DND-41 (cell line): ENCODE results near the gene MCC.

Source experiments
- ATAC-seq: fragments of 200-7000 bp; cut with Tn5 transposase; 3 replicates; pipeline ENCODE4 v1.9.1; 2021; ENCODE audit warnings: low read depth; ENCODE audit not compliant: insufficient read depth
- DNase-seq: peaks from one replicate; pipeline ENCODE4 v3.0.0-alpha.2; 2020
- H2AFZ ChIP-seq: 2 replicates; pipeline ENCODE4 v1.6.0; 2012; ENCODE audit warnings: low read depth, low read length
- H3K27ac ChIP-seq: 2 replicates; pipeline ENCODE4 v1.5.1; 2012; ENCODE audit warnings: low read length, inconsistent platforms
- H3K27me3 ChIP-seq: fragments of 200-600 bp; sonication (generic); 2 replicates; pipeline ENCODE4 v1.6.0; 2012; ENCODE audit warnings: low read length, mild to moderate bottlenecking, inconsistent platforms; ENCODE audit not compliant: insufficient read depth, poor library complexity
- H3K36me3 ChIP-seq: 2 replicates; pipeline ENCODE4 v1.5.1; 2012; ENCODE audit warnings: low read length, inconsistent platforms; ENCODE audit not compliant: insufficient read depth
- H3K4me1 ChIP-seq: 2 replicates; pipeline ENCODE4 v1.5.1; 2012; ENCODE audit warnings: mild to moderate bottlenecking, low read length; ENCODE audit not compliant: insufficient read depth
- H3K4me2 ChIP-seq: 2 replicates; pipeline ENCODE4 v1.6.0; 2012; ENCODE audit warnings: mild to moderate bottlenecking, moderate library complexity, low read length, inconsistent platforms; ENCODE audit not compliant: insufficient read depth
- H3K4me3 ChIP-seq, 2 experiments: fragments of 200-600 bp in 1 of 2; shearing (Covaris generic) in 1 of 2; 2 replicates each; pipeline ENCODE4 v1.5.1; 2012 to 2016; ENCODE audit warnings: inconsistent platforms in 2 of 2, low read length in 2 of 2, mild to moderate bottlenecking in 2 of 2, low read depth in 1 of 2, moderate library complexity in 1 of 2
- H3K79me2 ChIP-seq: 2 replicates; pipeline ENCODE4 v1.6.0; 2012; ENCODE audit warnings: low read length, inconsistent platforms; ENCODE audit not compliant: insufficient read depth
- H3K9ac ChIP-seq: 2 replicates; pipeline ENCODE4 v1.6.0; 2012; ENCODE audit warnings: low read depth, mild to moderate bottlenecking, inconsistent platforms, low read length, moderate library complexity
- H3K9me3 ChIP-seq: 2 replicates; pipeline ENCODE4 v1.5.1; 2012; ENCODE audit warnings: low read length, moderate library complexity, mild to moderate bottlenecking, inconsistent platforms; ENCODE audit not compliant: insufficient read depth, severe bottlenecking
- H4K20me1 ChIP-seq: 2 replicates; pipeline ENCODE4 v1.6.0; 2012; ENCODE audit warnings: low read length; ENCODE audit not compliant: insufficient read depth
- CTCF ChIP-seq: IDR thresholded peaks from 2 replicates; pipeline ENCODE4 v1.5.1; 2012; ENCODE audit warnings: borderline replicate concordance, low read length, moderate library complexity, mild to moderate bottlenecking; ENCODE audit not compliant: poor library complexity, severe bottlenecking; ENCODE audit errors: extremely low read depth
- EZH2 ChIP-seq: IDR thresholded peaks from 3 replicates; pipeline ENCODE4 v1.6.1; 2012; ENCODE audit warnings: borderline replicate concordance, low read depth, mild to moderate bottlenecking, moderate library complexity, low read length, inconsistent platforms; ENCODE audit not compliant: severe bottlenecking

Gene MCC

GRCh38 chr5:113502073-113502472, 13.8 kb upstream of the MCC start:
- H3K36me3 ChIP-seq: no peaks in the 10 kb centered on the region

GRCh38 chr5:113495422-113495841, 7.2 kb upstream of the MCC start:
- TF ChIP-seq CTCF (no peak), EZH2 (no peak)
- no peak overlapping the region for H2AFZ ChIP-seq

More at GRCh38 chr5:113502073-113502472, 13.8 kb upstream of the MCC start:
- Histone ChIP-seq H3K4me3 (no peak overlapping the region), H3K27me3 (no peaks in the 10 kb centered on the region), H3K4me1 (no peaks in the 10 kb centered on the region), H3K27ac (no peak overlapping the region), H3K9ac (no peak overlapping the region), H3K9me3 (no peaks in the 10 kb centered on the region), H3K4me2 (no peak overlapping the region), H3K79me2 (no peaks in the 10 kb centered on the region), H2AFZ (no peak overlapping the region), H4K20me1 (no peaks in the 10 kb centered on the region)
- no peak for ATAC-seq
- TF ChIP-seq EZH2: no peak
- DNase-seq: no peak

GRCh38 chr5:113493446-113493845, 5.2 kb upstream of the MCC start:
- H3K36me3 ChIP-seq: no peaks in the 10 kb centered on the region
- TF ChIP-seq EZH2 (no peak), CTCF (no peak)
- H3K27ac ChIP-seq: no peak overlapping the region
- H3K9ac ChIP-seq: no peak overlapping the region
- H3K9me3 ChIP-seq: peaks cover 12% of the 10 kb centered on the region
- no peaks in the 10 kb centered on the region for H4K20me1 ChIP-seq
- H3K79me2 ChIP-seq: no peaks in the 10 kb centered on the region
- no peak overlapping the region for H3K4me2 ChIP-seq
- DNase-seq (no peak), ATAC-seq (no peak)
- no peak overlapping the region for H3K4me3 ChIP-seq
- H2AFZ ChIP-seq: no peak overlapping the region
- peaks cover 12% of the 10 kb centered on the region for H3K4me1 ChIP-seq
- no peaks in the 10 kb centered on the region for H3K27me3 ChIP-seq

More at GRCh38 chr5:113495422-113495841, 7.2 kb upstream of the MCC start:
- Histone ChIP-seq H3K36me3 (no peaks in the 10 kb centered on the region), H3K9me3 (peaks cover 8% of the 10 kb centered on the region), H3K4me3 (no peak overlapping the region), H3K9ac (no peak overlapping the region), H3K79me2 (no peaks in the 10 kb centered on the region), H3K27me3 (no peaks in the 10 kb centered on the region), H3K4me1 (no peaks in the 10 kb centered on the region), H3K4me2 (no peak overlapping the region), H4K20me1 (no peaks in the 10 kb centered on the region), H3K27ac (no peak overlapping the region)
- no peak for ATAC-seq
- DNase-seq: no peak

- TF ChIP-seq EZH2 (no peak), CTCF (no peak)
- peaks cover 12% of the 10 kb centered on the region for H3K9me3 ChIP-seq
- DNase-seq: no peak
- no peaks in the 10 kb centered on the region for H3K79me2 ChIP-seq
- H2AFZ ChIP-seq: no peak overlapping the region
- H3K27ac ChIP-seq: no peak overlapping the region
- H3K9ac ChIP-seq: no peak overlapping the region
- no peak for ATAC-seq
- no peaks in the 10 kb centered on the region for H3K36me3 ChIP-seq
- H3K4me3 ChIP-seq: no peak overlapping the region
- no peaks in the 10 kb centered on the region for H3K27me3 ChIP-seq
- peaks cover 12% of the 10 kb centered on the region for H3K4me1 ChIP-seq
- no peak overlapping the region for H3K4me2 ChIP-seq
- no peaks in the 10 kb centered on the region for H4K20me1 ChIP-seq
Observed at GRCh38 chr5:113491022-113491421, 2.8 kb upstream of the MCC start.
